Measurements from ENCODE around the gene IKBIP. TPM values are rescaled to one million over a fixed set of nuclear protein-coding genes. Genes with fewer than 3 reads are reported as not detected.

Gene IKBIP, protein sequence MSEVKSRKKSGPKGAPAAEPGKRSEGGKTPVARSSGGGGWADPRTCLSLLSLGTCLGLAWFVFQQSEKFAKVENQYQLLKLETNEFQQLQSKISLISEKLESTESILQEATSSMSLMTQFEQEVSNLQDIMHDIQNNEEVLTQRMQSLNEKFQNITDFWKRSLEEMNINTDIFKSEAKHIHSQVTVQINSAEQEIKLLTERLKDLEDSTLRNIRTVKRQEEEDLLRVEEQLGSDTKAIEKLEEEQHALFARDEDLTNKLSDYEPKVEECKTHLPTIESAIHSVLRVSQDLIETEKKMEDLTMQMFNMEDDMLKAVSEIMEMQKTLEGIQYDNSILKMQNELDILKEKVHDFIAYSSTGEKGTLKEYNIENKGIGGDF
- total RNA-seq (2021; fragmentation: NEBNext Ultra II Directional; extraction: Animal tissue kit (Norgen Biotek cat#: 25700)): 100 to 1,000 TPM in 5 of 6 experiments, 10 to 100 TPM in 1; 96.6 to 131 (median 108) TPM
- long read RNA-seq, transcript IKBIP-202 (3 exons, 1,645 nt): major isoform, 79 of 181 reads
- long read RNA-seq, transcript IKBIP-203 (2 exons, 1,368 nt): minor isoform, 8 of 181 reads
- long read RNA-seq, transcript IKBIP-201 (3 exons, 3,189 nt): minor isoform, 67 of 181 reads
- long read RNA-seq, partial matches to known transcripts: 8 of 181 reads
- long read RNA-seq, other reads (novel, unspliced or antisense): 19 of 181 reads

DNA sequence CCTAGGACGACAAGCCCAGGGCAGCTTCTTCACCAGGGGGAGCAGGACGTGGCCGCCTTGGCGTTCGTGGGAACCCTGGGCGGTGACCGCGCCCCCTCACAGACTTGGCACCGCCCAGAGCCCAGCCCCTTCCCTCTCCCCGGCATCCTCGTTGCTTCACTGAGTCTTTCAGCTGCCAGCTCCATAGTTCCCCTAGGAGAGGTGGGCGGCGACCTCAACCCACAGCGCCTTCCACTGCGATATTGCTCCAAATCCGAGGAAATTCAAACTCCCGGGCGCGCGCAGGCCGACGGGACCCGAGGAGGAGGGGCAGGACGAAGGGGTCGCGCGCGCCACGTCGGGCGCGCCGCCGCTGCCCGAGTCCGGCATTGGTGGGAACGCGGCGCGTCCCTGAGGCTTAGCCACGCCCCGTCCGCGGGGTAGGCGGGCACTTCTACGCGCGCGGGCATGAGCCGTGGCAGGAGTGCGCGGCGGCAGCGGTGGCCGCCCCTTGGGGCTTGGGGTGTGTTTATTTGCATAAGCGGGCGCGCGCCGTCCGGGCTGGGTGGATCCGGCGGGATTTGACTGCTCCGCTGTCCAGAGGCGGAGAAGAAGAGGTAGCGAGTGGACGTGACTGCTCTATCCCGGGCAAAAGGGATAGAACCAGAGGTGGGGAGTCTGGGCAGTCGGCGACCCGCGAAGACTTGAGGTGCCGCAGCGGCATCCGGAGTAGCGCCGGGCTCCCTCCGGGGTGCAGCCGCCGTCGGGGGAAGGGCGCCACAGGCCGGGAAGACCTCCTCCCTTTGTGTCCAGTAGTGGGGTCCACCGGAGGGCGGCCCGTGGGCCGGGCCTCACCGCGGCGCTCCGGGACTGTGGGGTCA lies at the start of gene IKBIP, which contains the start of gene APAF1:
Gene IKBIP (minus strand): TSS at position 77 of the 860 bp plus-strand sequence. CDS start 87 bp downstream, outside the sequence.
Gene APAF1 (plus strand): TSS at position 579 of the 860 bp plus-strand sequence. CDS start 3,070 bp downstream, outside the sequence.
- Mint-ChIP-seq H3K4me3 (peak within 1 kb of the TSS; percentile 89), H3K36me3 (ENCODE audit: low read depth) (peaks cover 7% of the 10 kb centered on the region), H3K27ac (peak within 1 kb of the TSS; percentile 96), H3K9me3 (no peaks in the 10 kb centered on the region), H3K4me1 (ENCODE audit: low read depth) (peaks cover 40% of the 10 kb centered on the region), H3K27me3 (ENCODE audit: insufficient read depth) (peaks cover 2% of the 10 kb centered on the region)
- peak; percentile 95 for DNase-seq
- TF ChIP-seq, protein P1, sequence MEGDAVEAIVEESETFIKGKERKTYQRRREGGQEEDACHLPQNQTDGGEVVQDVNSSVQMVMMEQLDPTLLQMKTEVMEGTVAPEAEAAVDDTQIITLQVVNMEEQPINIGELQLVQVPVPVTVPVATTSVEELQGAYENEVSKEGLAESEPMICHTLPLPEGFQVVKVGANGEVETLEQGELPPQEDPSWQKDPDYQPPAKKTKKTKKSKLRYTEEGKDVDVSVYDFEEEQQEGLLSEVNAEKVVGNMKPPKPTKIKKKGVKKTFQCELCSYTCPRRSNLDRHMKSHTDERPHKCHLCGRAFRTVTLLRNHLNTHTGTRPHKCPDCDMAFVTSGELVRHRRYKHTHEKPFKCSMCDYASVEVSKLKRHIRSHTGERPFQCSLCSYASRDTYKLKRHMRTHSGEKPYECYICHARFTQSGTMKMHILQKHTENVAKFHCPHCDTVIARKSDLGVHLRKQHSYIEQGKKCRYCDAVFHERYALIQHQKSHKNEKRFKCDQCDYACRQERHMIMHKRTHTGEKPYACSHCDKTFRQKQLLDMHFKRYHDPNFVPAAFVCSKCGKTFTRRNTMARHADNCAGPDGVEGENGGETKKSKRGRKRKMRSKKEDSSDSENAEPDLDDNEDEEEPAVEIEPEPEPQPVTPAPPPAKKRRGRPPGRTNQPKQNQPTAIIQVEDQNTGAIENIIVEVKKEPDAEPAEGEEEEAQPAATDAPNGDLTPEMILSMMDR (IDR thresholded peaks at IDR 0.05): no peak

DNA sequence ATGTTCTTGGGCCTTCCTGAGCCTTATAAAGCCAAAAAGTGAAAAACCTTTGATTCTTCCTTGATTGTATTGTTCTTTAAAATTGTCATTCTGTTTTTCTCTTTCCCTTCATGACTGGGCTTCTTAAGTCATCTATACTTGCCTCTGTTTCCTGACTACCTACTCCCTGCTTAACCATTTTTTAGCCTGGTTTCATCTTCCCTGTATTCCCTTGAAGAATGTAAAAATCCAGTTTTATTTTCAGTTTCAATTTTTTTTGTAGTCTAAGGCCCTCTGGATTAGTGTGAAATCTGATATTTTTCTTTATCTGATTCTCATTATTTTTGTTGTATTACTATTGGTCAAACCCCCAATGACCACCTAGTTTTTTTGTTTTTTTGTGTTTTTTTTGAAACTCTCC lies 46.8 kb upstream of the IKBIP start:
- H3K27ac Mint-ChIP-seq: peak overlapping the region; percentile 5
- H3K4me3 Mint-ChIP-seq: no peak overlapping the region
- no peaks in the 10 kb centered on the region for H3K27me3 Mint-ChIP-seq (ENCODE audit: insufficient read depth)
- no peak for DNase-seq
- peaks cover 31% of the 10 kb centered on the region for H3K36me3 Mint-ChIP-seq (ENCODE audit: low read depth)
- H3K9me3 Mint-ChIP-seq: no peaks in the 10 kb centered on the region
- TF ChIP-seq, protein P1 (IDR thresholded peaks at IDR 0.05): no peak
- no peaks in the 10 kb centered on the region for H3K4me1 Mint-ChIP-seq (ENCODE audit: low read depth)

DNA sequence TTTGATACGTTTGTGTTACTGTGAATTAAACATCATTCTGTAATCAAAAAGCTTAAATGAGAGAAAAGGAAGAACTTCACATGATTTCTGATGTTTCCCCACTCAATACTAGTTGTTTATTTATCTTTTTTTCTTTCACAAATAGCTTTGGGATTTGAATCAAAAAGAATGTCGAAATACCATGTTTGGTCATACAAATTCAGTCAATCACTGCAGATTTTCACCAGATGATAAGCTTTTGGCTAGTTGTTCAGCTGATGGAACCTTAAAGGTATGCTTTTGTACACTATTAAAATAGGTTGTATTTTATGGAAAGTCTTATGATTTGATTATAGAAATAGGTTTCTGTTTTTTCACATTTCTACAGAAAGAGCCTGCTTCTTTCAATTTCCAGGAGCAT lies 42.0 kb upstream of the IKBIP start:
- no peaks in the 10 kb centered on the region for H3K4me1 Mint-ChIP-seq (ENCODE audit: low read depth)
- no peak overlapping the region for H3K4me3 Mint-ChIP-seq
- H3K27ac Mint-ChIP-seq: no peak overlapping the region
- no peaks in the 10 kb centered on the region for H3K27me3 Mint-ChIP-seq (ENCODE audit: insufficient read depth)
- peaks cover 30% of the 10 kb centered on the region for H3K36me3 Mint-ChIP-seq (ENCODE audit: low read depth)
- TF ChIP-seq, protein P1 (IDR thresholded peaks at IDR 0.05): no peak
- H3K9me3 Mint-ChIP-seq: no peaks in the 10 kb centered on the region
- no peak for DNase-seq

DNA sequence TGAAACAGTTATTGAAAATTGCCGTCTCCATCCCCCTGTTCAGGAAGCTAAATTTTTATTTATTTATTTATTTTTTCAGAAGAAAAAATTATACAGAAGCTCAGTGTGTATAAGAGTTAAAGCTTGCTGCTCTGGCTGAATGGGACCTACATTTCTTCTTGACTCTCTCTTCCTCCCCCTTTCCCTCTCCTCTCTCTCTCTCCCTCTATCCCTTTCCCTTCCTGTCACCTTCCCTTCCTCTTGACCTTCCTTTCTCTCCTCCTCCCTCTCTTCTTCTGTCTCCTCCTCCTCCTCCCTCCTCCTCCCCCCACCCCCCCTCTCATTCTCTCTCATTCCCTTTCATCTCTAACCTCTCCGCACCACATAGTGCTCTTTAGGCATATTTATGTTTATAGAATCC lies 39.6 kb upstream of the IKBIP start:
- no peaks in the 10 kb centered on the region for H3K4me1 Mint-ChIP-seq (ENCODE audit: low read depth)
- H3K27me3 Mint-ChIP-seq (ENCODE audit: insufficient read depth): no peaks in the 10 kb centered on the region
- H3K9me3 Mint-ChIP-seq: no peaks in the 10 kb centered on the region
- H3K27ac Mint-ChIP-seq: no peak overlapping the region
- H3K4me3 Mint-ChIP-seq: no peak overlapping the region
- H3K36me3 Mint-ChIP-seq (ENCODE audit: low read depth): peaks cover 20% of the 10 kb centered on the region
- DNase-seq: no peak
- TF ChIP-seq, protein P1 (IDR thresholded peaks at IDR 0.05): no peak

DNA sequence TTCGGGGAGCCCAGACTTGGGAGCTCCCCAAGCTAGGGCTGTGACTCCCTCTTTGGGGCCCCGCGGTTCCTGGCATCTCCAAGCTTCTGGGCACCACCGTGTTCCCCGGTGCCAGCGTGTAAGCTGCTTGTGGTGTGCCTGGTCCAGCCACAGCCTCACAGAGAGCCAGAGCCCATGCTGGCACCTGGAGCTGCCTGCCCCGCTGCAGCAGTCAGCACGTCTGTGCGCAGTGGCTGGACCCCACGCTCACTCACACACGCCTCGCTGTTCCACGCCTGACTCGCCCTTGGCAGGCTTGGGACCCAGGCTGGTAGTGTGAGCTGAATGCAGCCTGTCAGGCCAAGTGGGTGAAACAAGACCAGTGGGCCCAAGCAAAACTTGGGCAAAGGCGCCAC lies 35.0 kb upstream of the IKBIP start:
- Mint-ChIP-seq H3K27ac (no peak overlapping the region), H3K4me3 (no peak overlapping the region), H3K27me3 (ENCODE audit: insufficient read depth) (no peaks in the 10 kb centered on the region), H3K9me3 (no peaks in the 10 kb centered on the region), H3K36me3 (ENCODE audit: low read depth) (peaks cover 17% of the 10 kb centered on the region), H3K4me1 (ENCODE audit: low read depth) (no peaks in the 10 kb centered on the region)
- TF ChIP-seq, protein P1 (IDR thresholded peaks at IDR 0.05): no peak
- DNase-seq: no peak
